ENCODE results near the gene KRT72. TPM values are rescaled to one million over a fixed set of nuclear protein-coding genes. Genes with fewer than 3 reads are reported as not detected.

Gene KRT72
- total and polyA plus RNA-seq, 2 of the 13 experiments (the other 11 are each of a cell fraction or from before 2014, with no cell fraction given): not detected

DNA sequence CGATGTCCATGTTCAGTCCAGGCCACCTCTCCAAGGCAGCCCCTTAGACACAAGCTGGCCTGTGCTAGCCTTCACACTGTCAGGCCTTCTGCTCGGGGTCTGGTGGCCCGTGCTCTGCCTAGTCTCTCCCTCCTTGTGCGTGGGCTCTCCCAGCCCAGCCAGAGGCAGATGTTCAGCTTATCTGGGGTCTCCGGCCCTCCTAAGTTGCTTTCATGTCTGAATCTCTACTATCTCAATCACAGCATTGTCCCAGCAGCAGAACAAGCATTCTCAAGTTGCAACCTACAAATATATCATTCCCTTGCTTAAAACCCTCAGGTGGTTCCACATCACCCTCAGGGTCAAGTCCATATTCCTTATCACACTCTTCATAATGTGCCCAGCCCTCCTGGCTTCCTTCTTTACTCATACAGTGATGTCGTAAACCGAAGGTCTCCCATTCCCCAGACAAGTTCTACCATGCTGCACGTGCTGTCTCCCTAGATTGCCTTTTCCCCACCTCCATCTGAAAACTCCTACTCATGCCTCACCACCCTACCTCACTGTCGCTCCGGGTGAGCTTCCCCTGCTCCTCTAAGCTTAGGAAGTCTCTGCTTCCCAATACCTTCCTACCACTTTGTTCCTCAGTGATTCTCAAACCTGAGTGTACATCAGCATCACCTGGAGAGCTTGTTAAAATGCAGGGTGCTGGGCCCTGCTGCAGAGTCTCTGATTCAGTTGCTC is 15.6 kb upstream of the KRT72 start:
- Histone ChIP-seq H3K27ac (ENCODE audit: extremely low read length, insufficient read depth, low read length) (no peak overlapping the region), H3K4me2 (ENCODE audit: low read depth, low read length) (no peak overlapping the region), H3K79me2 (ENCODE audit: insufficient read depth, low read length) (no peaks in the 10 kb centered on the region), H3K36me3 (replicated peaks in 1 of 2; ENCODE audit: control insufficient read depth in 1 of 2, insufficient read depth in 2 of 2, low read length in 2 of 2) (no peaks in the 10 kb centered on the region), H3K4me3 (replicated peaks in 1 of 3; ENCODE audit: insufficient read depth in 1 of 3, low read depth in 2 of 3, low read length in 3 of 3) (no peak overlapping the region), H3K27me3 (ENCODE audit: control insufficient read depth in 1 of 2, insufficient read depth in 2 of 2, low read length in 2 of 2) (peaks cover 6 to 50% of the 10 kb centered on the region in 2 experiments; a peak in 3 of 5 replicates), H3K9ac (ENCODE audit: insufficient read depth, low read depth, low read length) (no peak overlapping the region), H3K9me3 (ENCODE audit: low read length) (no peaks in the 10 kb centered on the region), H4K20me1 (ENCODE audit: insufficient read depth, low read length) (no peaks in the 10 kb centered on the region), H3K4me1 (ENCODE audit: insufficient read depth, low read length) (no peaks in the 10 kb centered on the region), H2AFZ (ENCODE audit: low read length) (no peak overlapping the region)
- ChIA-PET POLR2A (no interaction called here), CTCF (ENCODE audit: low intra/inter-chr PET ratio, low total read pairs) (no interaction called here)
- intact Hi-C loops (cut with micrococcal nuclease; ENCODE audit: unreplicated experiment): no loop called here
- no peak for TF ChIP-seq RAD51 (IDR thresholded peaks at IDR 0.05; ENCODE audit: borderline replicate concordance)
- TF ChIP-seq ZNF160 (CRISPR knock-in tag; IDR thresholded peaks at IDR 0.05): no peak
- TF ChIP-seq NR2C2 (CRISPR knock-in tag; IDR thresholded peaks at IDR 0.05; ENCODE audit: borderline replicate concordance): no peak
- TF ChIP-seq ZNF775 (CRISPR knock-in tag; IDR thresholded peaks at IDR 0.05; ENCODE audit: borderline replicate concordance): no peak
- TF ChIP-seq IRX3 (CRISPR knock-in tag; IDR thresholded peaks at IDR 0.05; ENCODE audit: borderline replicate concordance, low read depth): no peak
- no peak for TF ChIP-seq TRIM22 (IDR thresholded peaks at IDR 0.05)
- TF ChIP-seq ZNF33B (CRISPR knock-in tag; IDR thresholded peaks at IDR 0.05): no peak
- no peak for TF ChIP-seq ZNF280D (CRISPR knock-in tag; IDR thresholded peaks at IDR 0.05)
- no peak for TF ChIP-seq SMARCE1 (IDR thresholded peaks at IDR 0.05; ENCODE audit: borderline replicate concordance)
- no peak for TF ChIP-seq MIER2 (CRISPR knock-in tag; IDR thresholded peaks at IDR 0.05)
- TF ChIP-seq ZNF605 (CRISPR knock-in tag; IDR thresholded peaks at IDR 0.05): no peak
- no peak for TF ChIP-seq ZNF567 (CRISPR knock-in tag; IDR thresholded peaks at IDR 0.05; ENCODE audit: borderline replicate concordance)
- TF ChIP-seq ELF3 (CRISPR knock-in tag; IDR thresholded peaks at IDR 0.05): no peak
- DNase-seq (ENCODE audit: low spot score) (no peak), ATAC-seq (no peak), FAIRE-seq (no peak)
- WGBS (ENCODE audit: low lambda C conversion rate): 3% methylated on average over 10 of the region's 10 CpGs
- BruUV-seq (replicated peaks): no TSS peak
- in situ Hi-C loops (cut with HindIII; ENCODE audit: extremely low pct_ligation_motif_present, low pct_unique_long_range_greater_than_20kb): no loop called here
